NCI-H345 treated with DMSO at 0.1 percent for 48 hours (cell line): ENCODE data around the gene LTBP3.

ENCODE experiments used
- DNase-seq: peaks from one replicate; lab custom pipeline; 2025; ENCODE audit not compliant: unreplicated experiment; lab: John Stamatoyannopoulos, UW

The LTBP3 gene

DNA sequence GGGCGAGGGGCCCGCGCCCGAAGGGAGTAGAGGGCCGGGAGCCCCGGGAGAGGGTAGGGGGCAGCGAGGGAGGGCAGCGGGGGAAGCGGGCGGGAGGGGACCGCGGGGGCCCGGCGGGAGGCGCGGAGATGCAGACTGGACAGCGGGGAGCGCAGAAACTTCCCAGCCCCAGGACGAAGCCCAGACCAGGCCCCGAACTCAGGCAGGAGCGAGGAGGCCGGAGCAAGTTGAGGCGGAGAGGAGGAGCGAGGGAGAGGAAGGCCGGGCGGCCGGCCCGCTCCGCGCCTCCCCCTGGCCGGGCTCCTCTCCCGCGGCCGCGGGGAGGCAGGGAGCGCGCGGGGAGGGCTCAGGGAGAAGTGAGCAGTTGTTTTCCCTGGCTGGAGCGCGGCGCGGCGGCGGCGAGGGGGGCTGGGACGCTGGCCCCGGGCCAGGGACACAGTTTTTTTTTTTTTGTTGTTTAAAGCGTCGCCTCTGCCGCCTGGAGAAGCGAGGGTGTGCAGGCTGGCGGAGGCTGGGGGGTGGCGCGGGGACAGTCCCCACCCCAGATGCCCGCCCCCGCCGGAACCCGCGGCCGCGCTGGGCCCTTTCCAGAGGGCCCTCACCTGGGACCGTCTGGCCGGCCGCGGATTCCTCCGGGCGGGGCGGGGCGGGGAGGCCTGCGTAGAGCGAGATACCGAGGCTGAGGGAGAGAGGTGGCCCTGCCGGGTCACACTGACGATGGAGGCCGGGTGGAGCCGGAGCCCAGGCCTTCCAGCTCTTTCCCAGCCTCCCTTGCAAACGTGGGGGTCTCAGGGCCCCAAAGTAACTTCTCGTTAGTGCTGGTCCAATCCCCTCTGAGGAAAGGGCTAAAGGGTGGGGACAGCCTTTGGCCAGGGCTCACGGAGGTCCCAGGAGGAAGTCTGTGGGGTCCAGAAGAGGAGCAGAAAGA is at the start of gene LTBP3:
Gene LTBP3, minus strand, starts transcription at position 358 of the 928 bp plus-strand sequence. CDS start 400 bp downstream, outside the sequence.
- no peak for DNase-seq

DNA sequence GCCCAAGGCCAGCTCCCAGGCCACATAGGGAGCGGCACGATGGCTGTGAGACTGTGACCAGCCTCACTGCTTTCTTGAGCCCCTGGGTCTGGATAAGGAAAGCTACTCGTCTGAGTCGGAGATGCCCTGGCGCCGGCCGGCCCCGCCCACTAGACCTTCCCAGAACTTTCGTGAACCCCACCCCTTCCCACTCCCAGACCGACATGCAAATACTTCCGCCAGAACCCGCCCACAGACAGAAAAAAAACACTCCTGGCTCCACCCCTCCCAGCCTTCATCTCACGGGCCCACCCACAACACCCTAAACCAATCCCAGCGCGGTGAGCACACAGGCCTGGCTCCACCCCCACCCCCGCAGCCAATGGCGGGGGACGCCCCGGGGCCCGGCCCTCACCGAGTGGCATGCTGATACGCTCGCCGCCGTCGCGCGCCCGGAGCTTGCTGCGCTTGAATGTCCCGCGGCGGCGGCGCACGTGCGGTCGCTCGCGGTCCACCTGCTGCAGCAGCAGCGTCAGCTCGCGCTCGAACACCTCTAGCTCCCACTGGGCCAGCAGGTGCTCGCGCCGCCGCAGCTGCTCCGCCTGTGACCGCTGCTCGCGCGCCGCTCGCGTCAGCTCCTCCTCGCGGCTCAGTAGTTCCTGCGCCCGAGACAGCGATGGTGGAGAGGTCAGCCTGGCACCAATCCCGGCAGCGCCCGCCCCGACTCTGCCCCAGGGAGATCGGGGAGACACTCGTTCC is 48.9 kb upstream of the LTBP3 start:
- DNase-seq, result no peak

DNA sequence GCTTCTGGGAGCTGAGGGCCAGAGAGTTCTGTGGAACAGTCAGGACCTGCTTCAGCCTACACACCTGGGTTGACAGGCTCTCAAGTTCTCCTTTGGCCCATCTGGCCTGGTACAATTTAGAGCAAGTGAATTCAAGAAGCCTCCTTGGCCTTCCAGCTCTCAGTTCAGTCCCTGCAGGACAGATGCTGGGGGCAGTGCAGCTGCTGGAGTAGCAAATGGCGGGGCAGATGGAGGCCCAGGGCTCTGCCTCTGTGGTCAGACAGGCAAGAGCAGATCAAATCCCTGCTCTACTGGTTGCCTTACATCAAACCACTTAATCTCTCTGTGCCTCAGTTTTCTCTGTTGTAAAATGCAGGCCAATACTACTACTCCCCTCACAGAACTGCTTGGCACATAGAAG is 46.1 kb upstream of the LTBP3 start:
- no peak for DNase-seq

DNA sequence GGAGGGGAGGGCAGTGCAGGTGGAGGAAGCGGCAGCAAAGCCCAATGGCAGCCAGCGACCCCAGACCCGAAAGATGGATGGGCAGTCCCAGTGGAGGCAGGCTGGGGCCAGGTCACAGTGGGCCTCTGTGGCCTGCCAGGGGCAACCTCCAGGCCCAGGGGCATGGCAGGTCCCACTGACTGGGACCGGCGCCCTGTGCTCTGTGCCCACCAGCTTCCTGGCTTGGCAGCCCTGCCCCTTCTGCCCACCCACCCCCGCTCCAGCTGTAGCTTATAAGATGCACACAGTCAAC is 41.7 kb upstream of the LTBP3 start:
- DNase-seq, result no peak

DNA sequence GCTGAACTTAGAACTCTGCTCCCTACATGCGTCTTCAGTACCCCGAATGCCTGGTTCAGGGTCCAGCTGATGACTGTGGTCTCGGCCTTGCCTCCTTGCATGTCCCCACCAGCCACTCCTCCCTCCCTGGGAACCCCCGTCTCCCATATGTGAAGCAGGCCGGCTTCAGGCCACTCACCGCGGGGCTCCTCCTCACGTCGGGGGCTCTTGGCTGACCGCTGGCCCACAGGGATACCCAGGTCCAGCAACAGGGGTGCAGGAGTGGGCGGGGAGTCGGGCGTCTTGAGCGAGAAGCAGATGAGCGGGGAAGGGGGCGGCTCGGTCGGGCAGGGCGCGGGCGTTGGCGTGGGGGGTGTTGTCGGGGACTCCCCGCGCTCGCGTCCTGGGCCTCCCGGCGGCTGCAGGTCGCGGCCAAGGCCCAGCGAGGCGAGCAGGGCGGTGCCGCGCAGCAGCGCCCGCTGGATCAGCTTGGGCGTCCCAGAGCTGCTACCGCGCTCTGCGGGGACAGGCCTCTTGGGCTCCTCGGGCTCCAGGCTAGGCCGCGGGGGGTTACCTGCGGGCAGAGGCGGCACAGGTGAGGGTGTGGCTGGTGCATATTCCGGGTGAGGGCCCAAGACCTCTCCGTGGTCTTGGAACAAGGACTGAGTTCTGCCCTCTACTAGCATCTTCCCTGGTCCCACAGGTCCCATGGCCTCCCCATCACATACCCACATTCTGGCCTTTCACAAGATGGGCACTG is 41.2 kb upstream of the LTBP3 start:
- DNase-seq, result no peak

DNA sequence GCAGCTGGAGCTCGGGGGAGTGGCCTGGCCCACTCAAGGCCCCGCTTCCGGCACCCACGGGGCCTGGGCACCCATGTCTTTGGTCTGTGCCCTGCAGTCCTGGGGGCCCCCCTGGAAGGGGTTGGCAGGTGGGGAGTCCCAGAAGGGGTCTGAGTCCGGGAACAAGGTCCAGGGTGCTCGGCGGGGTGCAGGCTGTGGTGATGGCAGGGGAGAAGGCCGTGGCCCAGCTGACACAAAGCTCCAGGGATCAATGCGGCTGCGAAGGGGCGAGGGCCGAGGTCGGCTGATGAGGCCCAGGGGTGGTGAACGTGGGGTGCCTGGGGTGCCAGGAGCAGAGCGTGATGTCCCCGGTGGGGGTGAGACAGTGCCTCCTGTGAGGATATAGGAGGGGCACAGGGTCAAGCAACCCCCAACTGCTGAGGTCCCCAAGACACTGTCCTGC is 40.1 kb upstream of the LTBP3 start:
- DNase-seq, result no peak

DNA sequence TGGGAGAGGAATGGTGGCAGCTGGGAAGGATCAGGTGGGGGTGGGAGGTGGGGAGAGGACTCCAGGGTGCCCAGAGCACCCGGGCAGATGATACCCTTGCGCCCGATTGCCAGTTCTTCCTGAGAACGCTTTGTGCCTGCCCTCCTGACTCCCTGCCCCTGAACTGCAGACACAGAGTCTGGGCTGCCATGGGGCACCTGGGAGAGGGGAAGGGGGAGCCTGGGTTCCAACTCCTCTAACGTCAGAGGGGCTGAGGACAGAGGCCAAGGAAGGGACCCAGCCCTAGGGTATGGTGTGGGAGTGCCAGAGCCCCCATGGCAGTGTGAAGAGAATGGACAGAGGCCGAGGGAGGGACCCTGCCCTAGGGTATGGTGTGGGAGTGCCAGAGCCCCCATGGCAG is 38.4 kb upstream of the LTBP3 start:
- no peak for DNase-seq

DNA sequence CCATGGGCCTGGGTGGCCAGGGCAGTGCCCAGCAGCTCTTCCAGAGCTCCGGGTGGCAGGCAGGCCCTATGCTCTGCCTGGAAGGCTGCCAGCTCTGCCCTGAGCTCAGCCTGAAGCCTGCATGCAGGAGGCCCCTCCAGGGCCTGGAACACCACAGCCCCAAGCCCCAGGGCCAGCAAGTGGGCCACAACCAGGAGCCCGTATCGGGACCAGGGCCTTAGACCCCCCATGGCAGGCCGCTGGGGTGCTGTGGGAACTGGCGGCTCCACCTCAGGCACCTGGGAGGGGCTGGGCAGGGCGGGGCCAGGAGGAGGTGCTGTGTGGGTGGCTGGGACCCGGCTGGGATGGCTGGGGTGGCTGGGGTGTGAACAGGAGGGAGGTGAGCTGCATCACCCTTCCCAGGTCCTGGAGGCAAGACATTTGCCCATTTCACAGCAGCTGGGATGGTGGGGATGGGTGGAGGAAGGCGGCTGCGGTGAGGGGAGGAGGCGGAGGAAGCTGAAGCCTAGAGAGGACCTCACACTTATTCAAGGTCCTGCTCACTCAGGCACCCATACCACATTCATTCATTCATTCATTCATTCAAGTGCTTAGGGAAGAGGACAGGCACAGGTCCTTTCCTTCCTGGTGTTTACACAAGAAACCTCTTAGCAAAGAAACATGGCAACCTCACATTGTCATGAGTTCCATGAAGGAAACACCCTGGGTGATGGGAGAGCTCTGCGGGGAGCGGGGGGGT is 37.6 kb upstream of the LTBP3 start, which contains the start of gene KCNK7:
Gene KCNK7, minus strand, starts transcription at position 258 of the 739 bp plus-strand sequence. Its CDS starts 28 bp downstream, at position 230.
- DNase-seq, result no peak

DNA sequence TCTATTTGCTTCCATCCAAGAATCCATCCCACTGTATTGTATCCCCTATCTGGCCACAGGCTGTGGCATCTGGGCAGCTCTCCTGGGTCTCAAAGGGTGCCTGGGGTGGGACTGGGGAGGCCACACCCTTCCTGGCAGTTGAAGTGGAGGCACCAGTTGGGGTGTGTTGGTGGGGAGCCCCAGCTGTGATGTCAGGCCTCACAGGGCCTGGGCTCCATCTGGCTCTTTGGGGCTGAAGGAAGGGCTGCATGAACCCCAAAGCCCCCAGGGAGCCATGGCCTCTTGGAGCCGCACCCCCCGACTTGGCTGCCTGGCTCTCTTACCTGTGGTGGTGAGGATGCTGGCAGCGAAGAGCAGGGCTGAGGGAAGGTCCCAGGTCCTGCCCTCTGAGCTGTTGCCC is 37.0 kb upstream of the LTBP3 start:
- DNase-seq, result no peak

DNA sequence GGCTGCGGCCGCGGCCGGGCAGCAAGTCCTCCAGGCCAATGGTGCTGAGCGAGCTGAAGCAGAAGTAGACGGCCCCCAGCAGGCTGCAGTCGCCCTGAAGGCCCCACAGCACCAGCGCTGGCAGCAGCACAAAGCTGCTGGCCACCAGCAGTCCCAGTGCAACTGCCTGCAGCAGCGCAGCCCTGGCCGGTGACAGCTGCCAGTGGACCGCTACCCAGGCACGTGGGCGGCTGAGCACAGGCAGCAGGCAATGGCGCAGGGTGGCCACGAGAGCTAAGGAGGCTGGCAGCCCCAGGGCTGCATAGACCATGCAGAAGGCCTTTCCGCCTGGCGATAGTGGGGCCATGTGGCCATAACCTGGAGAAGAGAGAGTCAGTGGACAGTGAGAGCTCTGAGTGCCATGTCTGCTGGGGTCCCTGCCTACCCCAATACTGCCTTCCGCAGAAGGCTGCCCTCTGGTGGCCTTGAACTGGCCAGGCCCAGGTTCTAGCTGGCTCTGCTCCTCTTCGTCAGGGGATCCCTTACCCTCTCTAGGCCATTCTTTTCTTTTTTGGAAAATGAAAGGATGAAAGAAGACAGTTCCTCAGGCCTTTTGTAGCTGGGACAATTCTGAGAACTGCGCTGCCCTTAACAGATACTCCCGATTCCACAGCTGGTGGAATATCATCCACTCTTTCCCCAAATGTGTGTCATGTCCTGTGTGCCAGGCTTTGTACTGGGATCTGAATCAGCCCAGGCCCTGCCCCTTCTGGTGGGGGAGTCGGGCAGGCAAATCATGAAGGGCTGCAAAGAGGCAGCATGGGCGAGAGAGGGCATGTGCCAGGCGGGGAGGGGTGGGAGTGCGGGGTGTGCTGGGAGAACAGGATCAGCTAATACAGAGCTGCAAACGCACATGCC is 35.6 kb upstream of the LTBP3 start:
- no peak for DNase-seq

DNA sequence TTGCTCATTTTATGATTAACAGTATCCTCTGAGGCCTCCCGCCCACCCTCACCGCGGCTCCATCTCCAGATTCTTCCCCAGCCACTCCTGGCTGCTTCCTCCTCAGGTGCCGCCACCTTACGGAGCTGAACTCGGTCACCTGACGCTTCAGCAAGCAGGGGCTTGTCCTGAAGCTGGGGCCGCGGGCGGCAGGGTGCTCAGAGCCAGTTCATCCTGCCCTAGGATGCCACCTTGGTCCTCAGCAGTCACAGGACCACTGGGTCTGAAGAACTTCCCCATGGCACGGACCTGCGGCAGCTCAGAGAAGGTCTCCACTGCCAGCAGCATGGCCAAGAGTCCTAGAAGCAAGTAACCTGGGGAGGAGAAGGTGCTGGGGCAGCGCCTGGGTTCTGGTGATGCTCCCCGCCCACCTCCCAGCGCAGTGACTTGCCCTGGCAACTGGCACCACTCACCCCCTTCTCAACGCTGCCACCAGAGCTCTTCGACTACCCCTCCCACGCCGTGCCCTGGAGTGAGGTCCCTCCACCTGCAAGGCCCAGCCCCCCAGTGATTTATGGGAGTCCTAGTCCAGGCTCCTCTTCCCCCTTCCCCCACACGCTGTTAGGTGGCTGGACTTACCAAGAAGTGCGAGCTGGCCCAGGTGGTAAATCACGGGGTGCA is 34.8 kb upstream of the LTBP3 start:
- DNase-seq, result no peak

DNA sequence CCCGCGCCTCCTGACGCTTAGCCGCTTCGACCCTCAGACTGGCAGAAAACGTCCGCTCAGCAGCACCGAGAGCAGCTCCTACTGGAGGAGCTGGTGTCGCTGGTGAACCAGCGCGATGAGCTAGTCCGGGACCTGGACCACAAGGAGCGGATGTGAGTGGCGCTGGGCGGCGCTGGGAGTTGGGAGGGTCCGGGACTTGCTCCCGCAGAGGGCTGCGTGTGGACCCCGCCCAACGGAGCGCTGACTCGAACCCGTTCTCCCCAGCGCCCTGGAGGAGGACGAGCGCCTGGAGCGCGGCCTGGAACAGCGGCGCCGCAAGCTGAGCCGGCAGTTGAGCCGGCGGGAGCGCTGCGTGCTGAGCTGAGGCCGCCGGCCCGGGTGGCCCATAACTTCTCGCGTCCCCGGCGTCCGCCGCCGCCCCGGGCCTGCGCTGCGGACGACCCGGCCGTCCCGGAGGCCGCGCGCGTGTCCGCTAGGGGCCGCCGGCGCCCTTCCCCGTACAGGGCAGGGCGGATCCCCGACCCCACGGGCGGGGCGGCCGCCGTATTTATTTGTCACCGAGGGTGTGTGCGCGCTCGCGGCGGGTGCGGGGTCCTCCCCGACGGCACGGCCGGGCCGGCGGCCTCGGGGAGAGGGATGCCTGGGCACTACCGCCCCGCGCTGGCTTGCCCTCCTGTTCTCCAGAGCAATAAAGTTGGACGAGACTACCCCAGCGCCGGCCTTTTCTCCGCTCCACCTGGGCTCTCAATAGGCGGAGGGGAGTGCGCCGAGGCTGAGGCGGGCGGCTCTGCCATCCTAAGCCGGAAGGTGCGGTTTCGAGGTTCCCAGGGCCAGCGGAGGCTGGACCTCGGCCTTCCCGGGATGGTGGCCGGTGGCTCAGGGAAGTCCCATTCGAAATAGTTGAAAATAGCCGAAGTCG is 34.0 kb upstream of the LTBP3 start:
- no peak for DNase-seq

DNA sequence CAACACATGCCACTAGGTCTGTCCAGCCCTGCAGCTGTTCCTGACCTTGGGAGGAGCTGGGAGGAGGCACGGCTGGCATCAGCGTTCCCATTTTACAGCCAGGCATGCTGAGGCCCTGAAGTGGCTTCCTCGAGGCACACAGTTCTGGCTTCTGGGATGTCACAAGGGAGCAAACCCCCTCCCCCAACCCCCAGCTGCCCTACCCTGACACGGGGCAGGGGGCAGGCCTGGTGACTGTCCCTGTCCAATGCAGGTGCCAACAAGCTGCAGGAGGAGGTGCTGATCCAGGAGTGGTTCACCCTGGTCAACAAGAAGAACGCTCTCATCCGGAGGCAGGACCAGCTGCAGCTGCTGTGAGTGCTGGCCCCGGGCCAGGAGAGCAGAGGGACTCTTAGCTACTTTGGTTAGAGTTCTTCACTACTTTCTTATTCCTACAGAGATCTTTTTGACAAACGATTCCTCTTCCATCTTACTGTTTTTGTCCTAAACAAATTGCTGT is 32.1 kb upstream of the LTBP3 start:
- DNase-seq, result no peak

DNA sequence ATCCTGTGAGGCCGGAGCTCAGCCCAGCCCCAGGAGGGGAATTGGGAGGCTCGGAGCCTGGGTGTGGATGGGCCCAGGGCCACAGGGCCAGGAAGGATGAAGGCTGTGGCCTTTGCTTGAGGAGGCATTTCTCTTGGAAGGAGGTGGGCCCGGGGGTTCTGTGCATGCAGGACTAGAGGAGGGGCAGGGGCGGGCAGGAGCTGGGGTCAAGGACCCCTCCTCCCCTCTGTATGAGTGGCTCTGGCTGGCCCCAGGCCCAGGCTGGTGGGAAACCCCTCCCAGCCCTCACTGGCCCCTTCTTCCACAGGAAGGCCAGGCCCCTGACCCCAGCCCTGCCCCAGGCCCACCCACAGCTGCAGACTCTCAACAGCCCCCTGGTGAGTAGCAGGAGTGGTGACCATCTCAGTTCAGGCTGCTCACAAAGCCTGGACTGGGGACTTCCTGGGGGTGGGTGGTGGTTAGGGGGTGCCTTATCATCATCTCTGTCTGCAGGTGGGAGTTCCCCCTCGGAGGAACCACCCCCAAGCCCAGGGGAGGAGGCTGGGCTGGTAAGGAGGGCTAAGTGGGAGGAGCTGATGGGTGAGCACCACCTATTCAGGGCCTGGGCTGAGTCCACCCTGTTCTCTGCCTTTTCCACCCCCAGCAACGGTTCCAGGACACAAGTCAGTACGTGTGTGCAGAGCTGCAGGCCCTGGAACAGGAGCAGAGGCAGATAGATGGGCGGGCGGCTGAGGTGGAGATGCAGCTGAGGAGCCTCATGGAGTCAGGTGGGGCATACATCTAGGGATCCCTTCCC is 31.5 kb upstream of the LTBP3 start:
- no peak for DNase-seq

DNA sequence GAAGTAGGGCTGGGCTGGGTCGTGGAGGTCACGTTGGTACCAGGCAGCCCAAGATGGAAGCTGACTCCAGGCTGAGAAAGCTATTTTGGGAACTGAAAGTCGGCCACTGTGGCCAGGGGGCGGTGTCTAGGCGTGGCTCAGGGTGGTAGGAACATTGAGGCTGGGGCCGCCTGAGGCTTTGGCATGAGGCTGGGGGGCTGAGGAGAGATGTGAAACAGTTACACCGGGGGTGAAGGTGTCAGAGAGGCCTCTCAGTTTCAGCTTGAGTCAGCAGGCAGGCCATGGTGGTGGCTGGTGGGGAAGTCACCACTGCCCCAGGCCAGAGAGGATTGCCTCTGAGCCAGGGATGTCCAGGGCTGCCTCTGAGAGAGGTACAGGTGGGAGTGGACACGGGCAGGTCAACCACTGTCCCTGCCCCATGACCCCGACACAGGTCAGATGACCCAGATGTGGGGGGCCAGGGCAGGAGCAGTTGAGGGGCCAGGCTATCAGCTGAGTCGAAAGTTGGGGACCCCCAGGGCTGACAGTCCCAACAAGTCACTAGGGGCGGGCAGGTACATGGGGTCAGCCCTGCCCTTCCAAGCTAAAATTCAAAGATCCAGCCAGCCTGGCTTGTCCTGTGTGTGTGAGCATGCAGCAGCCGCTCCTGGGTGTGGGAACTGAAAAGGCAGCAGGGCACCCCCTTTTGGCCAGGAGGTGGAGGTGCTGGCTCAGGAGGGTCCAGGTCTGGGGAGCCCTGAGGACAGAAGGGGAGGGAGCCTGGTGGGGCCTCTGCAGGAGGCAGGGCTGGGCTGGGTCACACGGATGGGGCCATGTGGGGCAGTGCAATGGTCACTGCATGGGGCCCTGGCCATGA is 30.3 kb upstream of the LTBP3 start:
- no peak for DNase-seq

DNA sequence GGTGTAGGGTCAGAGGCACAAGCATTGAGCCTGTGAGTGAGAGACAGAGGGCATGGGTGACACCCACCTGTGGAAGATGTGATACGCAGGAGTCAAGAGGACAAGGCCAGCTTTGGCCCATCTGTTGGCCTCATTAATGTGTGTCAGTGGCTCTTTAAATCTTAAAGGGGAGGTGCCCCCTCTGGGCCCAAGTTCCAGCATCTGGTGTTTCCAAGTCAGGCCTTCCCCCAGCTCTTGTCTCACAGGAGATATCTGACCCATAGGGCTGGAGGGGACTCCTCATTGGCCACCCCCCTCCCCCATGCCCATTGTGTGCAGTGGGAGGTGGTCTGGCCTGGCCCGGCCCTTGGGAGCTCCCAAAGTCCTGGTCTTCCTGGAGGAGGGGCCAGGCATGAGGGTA is 28.5 kb upstream of the LTBP3 start:
- DNase-seq, result no peak
